GM19397 (cell line): ENCODE data around the gene RAB1A.

Experiments used
- ATAC-seq: cut with Tn5 transposase; IDR thresholded peaks from one replicate; pipeline ENCODE4 v1.9.1; 2021; ENCODE audit warnings: mild to moderate bottlenecking, moderate library complexity; ENCODE audit not compliant: unreplicated experiment

The RAB1A gene

GRCh38 chr2:65040400-65041261 lies 89.3 kb downstream of the RAB1A start:
- ATAC-seq, result no peak

DNA sequence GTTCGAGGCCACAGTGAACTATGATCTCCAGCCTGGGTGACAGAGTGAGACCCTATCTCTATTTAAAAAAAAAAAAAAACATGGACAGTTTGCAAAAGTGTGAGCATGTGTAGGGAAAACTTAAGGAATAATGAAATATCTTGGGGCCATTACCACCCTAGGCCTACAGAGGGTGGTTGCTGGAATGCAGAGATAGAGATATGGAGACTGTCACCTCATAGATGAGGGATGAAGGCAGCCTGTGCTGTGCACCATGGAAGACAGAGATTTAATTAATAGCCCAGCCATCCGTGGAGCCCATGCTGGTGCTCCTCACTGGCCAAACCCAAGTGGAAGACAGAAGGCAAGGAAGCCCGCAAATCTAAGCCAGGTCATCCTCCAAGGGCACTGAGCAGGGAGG lies 90.3 kb downstream of the RAB1A start:
- ATAC-seq, result no peak

- ATAC-seq, result no peak
Measured at GRCh38 chr2:65037178-65037577, 92.7 kb downstream of the RAB1A start.
